Gastrocnemius medialis (tissue), 4 donors: Measurements from ENCODE around the gene MED13.
"Not testable (repeated sequence)": the region's sequence is repeated elsewhere in the genome, so short reads cannot be mapped to it uniquely, and the experiment has no call there.

Experiments used
- CTCF ChIP-seq, 5 experiments: fragments of 450-650 bp in 3 of 5; fragments of 200-600 bp in 2 of 5; sonication (generic) in 2 of 5; IDR thresholded peaks in 4 of 5; conservative IDR thresholded peaks in 1 of 5; 1 replicate in 4 of 5; 2 replicates in 1 of 5; pipeline ENCODE4 v1.5.1; 2016 to 2019; ENCODE audit warnings: antibody characterized with exemption in 5 of 5, mild to moderate bottlenecking in 3 of 5, moderate library complexity in 3 of 5
- POLR2A ChIP-seq, 2 donors: fragments of 450-650 bp; IDR thresholded peaks; one replicate each; pipeline ENCODE4 v1.6.1; 2017; ENCODE audit warnings: antibody characterized with exemption in 2 of 2, mild to moderate bottlenecking in 2 of 2, moderate library complexity in 2 of 2

- TF ChIP-seq POLR2A (IDR thresholded peaks at IDR 0.05); CTCF (IDR thresholded peaks at IDR 0.05 in 4 of 5, conservative IDR thresholded peaks at IDR 0.05 in 1 of 5): not testable (repeated sequence)
These were observed 7.8 kb upstream of the MED13 start for GRCh38 chr17:62072855-62073254.
